ENCODE results near the gene CELSR1.
"Not testable (repeated sequence)": the region's sequence is repeated elsewhere in the genome, so short reads cannot be mapped to it uniquely, and the experiment has no call there.

CELSR1 gene

GRCh38 chr22:46338636-46339035 lies 198.8 kb downstream of the CELSR1 start:
- no peak for DNase-seq

DNA sequence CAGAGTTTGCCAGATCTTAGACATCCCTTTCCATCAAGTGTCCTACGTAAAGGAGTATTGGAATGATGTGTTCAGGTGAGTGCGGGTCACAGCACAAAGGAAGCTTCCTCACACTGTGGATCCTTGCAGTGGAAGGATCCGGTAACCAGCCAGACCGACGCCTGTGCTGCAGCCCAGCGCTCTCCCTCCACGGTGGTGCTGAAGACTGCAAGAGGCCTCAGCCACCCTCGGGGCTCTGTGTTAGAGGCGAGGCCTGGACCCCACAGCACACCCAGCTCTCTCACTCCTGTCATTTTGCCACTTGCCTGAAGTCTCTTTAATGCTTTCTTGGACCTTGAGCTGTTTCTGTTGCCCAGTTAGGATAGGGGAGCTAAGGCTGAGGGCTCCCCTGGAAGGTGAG lies 199.6 kb downstream of the CELSR1 start:
- DNase-seq = no peak

GRCh38 chr22:46336119-46337078 lies 201.0 kb downstream of the CELSR1 start:
- peak in 1 of 2 experiments; percentile 21 for DNase-seq

DNA sequence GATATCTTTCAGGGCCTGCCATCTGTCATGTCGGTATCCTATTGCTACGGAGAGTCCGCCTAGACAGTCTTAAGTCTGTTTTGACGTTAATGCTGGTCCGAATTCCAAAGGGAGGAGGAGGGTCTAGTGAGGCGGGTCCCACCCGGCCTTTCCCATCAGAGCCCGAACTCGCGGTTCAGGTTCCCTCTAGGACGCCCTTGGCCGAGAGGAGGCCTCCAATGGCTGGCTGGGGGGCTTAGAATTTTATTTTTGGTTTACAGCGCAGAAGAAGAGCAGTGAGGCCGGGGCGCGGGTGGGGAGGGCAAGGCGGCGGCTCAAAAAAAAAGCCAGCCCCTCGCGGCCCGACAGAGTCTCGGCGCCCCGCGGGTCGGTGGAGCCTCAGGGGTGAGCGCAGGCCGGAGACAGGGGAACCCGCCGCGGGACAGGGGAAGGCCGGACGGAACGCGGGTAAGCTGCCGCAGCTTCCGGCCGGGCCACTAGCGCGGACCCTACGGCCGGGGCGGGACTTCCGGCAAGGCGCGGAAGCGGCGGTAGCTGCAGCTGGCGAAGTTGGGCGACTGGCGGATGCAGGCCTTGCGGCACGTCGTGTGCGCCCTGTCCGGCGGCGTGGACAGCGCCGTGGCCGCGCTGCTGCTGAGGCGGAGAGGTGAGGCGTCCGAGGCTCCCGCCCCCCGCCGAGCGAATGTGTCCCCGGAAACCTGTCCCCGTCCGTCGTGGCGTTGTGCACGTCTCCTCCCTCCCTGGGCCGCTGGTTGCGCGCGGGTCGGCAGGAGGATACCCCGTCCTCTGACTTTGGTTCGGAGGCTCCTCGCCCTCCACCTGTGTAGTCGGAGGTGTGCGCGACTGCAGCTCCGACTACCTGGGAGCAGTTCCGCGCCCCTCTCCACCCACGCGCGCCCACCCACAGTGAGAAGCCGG lies 202.0 kb downstream of the CELSR1 start, which contains the start of gene TRMU:
TSS of gene TRMU (plus strand) at position 514 of the 918 bp plus-strand sequence. CDS start at position 565, 51 bp downstream.
- peak; percentile 64 to 82 for DNase-seq

GRCh38 chr22:46331496-46331895 lies 205.9 kb downstream of the CELSR1 start:
- no peak for DNase-seq

GRCh38 chr22:46330426-46330825 lies 207.0 kb downstream of the CELSR1 start:
- no peak for DNase-seq

GRCh38 chr22:46329616-46330015 lies 207.8 kb downstream of the CELSR1 start:
- DNase-seq = no peak

DNA sequence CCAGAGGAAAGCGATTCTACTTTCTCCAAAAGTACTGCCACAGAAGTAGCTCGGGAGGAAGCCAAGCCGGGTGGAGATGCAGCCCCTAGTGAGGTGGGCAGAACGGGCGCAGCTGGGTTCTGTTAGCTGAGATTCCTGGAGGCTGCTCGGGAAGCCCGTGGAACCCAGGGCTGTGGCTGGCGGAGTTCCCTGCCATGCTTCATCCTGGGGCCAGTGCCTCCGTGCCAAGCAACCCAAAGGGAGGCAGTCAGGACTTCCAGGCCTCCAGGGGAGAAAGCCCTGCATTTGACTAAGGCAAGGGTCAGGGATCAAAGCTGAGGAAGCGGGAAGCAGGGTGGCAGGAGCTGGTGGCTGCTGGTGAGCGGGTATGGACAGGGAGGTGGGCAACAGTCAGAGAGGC lies 208.6 kb downstream of the CELSR1 start:
- no peak for DNase-seq

DNA sequence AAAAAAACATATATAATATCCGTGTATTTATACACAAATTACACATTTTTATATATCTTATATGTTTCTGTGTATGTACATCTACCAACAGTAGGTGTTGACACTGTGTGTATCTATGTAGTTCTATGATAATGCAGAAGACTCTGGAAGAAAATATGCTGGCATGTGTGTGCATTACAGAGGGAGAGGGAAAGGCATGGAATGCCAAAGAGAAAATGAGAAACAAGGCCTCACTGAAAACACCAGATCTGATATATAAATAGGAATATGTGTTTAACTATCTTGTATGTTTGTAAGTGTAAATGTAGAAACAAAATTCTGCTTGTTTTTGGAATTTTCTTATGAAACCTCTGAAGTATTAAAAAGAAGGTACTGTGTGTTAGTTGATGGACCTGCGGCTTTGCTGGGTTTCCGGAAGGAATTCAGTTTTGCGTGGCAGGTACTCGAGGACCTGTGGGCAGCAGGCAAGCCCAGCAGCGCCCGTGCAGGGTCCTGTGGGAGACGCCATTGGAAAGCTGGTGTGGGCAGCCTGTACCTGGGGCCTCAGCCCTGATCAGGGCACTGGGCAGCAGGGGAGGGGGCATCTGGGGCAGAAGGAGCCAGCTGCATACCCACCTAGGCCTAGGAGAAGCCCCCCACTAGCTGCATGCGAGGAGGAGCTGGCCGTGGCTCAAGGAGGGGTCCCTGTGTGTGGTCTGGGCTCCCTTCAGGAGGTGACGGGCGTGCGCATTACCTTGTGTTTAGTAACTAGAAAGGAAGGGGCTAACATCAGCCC lies 209.5 kb downstream of the CELSR1 start:
- DNase-seq = no peak

DNA sequence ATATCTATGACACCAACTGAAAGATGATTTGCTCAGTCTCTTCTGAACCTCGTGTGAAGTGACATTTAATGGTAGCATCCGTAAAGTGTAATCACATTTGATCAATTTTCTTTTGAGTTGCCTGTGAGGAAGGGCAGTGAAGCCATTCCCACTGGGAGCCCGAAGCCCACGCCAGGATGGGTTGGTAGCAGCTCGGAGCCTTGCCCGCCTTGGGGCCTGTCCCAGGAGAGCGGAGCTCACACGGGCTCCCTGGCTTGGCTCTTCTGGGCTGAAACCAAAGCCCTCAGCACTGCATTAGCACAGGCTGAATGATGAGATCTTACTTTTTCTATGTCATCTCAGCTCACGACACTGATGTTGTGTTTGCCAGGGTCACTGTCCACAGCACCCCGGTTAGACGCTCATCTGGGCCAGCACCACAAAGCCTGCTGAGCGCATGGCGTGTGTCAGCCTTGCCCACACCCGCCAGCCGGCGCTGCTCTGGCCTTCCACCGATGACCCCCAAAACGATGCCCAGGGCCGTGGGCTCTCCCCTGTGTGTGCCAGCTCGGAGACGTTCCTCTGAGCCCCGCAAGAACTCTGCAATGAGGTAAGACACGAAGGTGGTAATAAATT lies 211.2 kb downstream of the CELSR1 start:
- DNase-seq = no peak

DNA sequence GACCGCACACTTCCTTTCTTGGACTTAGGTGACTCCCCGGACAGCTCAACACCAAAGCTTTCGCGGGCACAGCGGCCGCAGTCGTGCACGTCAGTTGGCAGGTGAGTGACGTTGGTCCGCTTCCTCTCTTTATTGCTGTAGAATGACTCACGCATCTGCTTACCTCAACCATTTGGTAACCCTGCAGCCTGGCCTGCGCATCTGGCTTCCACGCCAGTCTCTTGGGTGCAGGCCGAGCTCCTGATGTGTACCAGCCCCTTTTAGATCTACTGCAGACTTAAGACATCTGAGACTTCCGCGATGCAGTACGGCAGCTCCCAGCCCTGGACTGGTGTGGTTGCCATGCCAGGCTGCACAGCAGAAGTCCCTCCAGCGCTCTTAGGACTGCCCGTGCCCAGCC lies 214.3 kb downstream of the CELSR1 start:
- DNase-seq = no peak

GRCh38 chr22:46322711-46323110 lies 214.7 kb downstream of the CELSR1 start:
- DNase-seq = no peak

- DNase-seq = no peak
Observed at GRCh38 chr22:46320716-46321386, 216.6 kb downstream of the CELSR1 start.

GRCh38 chr22:46320166-46320710 lies 217.2 kb downstream of the CELSR1 start:
- DNase-seq = no peak

- no peak for DNase-seq
Observed at GRCh38 chr22:46319319-46319718, 218.1 kb downstream of the CELSR1 start.

DNA sequence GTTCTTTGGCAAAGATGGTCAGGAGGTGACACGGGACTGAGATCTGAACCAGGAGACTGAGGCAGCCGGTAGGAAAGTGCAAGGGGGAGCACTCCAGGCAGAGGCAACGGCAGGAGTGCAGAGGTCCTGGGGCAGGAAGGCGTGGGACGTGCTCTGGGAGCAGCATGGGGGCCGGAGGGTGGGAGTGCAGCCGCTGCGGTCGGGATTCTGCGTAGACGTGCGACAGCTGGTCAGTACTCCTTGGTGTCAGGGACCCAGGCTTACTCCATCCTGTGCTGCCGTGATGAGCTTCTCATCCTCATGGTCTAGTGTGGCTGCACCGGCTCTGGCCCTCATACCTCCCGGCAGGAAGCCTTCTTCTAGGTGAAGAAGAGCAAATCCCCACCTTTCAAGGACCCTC lies 218.8 kb downstream of the CELSR1 start:
- DNase-seq = no peak

- DNase-seq = no peak
Observed at GRCh38 chr22:46317646-46318045, 219.8 kb downstream of the CELSR1 start.

DNA sequence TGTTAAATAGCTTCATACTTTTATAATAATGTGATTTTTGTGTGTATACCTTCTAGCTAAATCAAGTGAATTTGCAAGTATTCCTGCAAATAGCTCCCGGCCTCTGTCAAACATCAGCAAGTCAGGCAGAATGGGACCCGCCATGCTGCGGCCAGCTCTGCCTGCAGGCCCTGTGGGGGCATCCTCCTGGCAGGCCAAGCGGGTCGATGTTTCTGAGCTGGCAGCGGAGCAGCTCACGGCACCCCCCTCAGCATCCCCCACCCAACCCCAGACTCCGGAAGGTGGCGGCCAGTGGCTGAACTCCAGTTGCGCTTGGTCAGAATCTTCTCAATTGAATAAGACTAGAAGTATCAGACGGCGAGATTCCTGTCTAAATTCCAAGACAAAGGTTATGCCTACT lies 221.4 kb downstream of the CELSR1 start:
- no peak for DNase-seq

- DNase-seq = not testable (repeated sequence)
Observed at GRCh38 chr22:46312848-46313247, 224.6 kb downstream of the CELSR1 start.

GRCh38 chr22:46312056-46312455 lies 225.4 kb downstream of the CELSR1 start:
- DNase-seq = no peak

Data from Kasumi-1 (cell line).